CD4-positive, alpha-beta T cell treated with Interleukin-4 for 4 hours (primary cell): ENCODE results near the gene ANO2.
"Not testable (repeated sequence)": the region's sequence is repeated elsewhere in the genome, so short reads cannot be mapped to it uniquely, and the experiment has no call there.

ENCODE experiments used
- DNase-seq: peaks from one replicate; pipeline ENCODE4 v3.0.0-alpha.2; 2020

The ANO2 gene

DNA sequence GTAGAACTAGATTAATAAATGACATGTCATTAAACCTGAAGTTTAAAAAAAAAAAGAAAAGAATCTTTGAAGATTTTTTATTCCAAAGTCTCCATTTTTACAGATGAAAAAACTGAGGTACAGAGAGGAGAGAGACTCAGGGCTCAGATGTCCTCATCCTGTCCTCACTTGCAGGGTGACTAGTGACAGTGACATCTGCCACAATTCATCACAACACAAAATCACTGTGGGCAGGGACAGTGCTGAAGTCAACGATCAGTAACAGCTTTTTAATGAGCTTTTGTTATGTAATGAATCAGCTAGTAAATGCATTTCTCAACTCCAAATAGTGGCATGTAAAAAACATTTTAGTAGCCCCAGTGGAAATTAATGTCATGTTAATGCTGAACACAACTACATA lies 374.6 kb downstream of the ANO2 start:
- no peak for DNase-seq

DNA sequence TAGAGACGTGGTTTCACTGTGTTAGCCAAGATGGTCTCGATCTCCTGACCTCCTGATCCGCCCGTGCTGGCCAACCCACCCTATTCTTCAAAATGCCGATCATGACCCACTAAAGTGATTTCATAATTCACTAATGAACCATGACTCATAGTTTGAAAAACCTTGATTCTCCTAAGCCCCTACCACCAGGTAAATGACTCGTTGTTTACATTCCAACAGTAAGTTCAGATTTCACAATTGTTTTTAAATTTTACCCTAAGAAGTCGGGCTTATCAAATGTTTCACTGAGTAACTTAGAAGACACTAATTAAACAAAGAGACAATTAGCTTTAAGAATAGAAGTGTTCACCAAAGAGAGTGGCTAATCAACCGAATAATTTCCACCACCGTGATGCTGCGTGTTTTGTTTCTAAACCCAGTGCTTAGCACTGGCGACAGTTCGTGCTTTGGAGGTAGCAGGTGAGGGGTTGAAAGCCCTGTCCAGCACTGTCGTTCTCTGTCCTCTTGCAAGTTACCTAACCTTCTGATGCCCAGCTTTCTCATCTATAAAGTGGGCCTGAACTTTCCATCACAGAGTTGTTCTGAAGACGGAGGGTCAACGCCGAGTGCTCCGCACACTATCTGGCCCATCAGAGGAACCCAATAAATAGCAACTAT lies 376.6 kb downstream of the ANO2 start:
- DNase-seq = no peak

DNA sequence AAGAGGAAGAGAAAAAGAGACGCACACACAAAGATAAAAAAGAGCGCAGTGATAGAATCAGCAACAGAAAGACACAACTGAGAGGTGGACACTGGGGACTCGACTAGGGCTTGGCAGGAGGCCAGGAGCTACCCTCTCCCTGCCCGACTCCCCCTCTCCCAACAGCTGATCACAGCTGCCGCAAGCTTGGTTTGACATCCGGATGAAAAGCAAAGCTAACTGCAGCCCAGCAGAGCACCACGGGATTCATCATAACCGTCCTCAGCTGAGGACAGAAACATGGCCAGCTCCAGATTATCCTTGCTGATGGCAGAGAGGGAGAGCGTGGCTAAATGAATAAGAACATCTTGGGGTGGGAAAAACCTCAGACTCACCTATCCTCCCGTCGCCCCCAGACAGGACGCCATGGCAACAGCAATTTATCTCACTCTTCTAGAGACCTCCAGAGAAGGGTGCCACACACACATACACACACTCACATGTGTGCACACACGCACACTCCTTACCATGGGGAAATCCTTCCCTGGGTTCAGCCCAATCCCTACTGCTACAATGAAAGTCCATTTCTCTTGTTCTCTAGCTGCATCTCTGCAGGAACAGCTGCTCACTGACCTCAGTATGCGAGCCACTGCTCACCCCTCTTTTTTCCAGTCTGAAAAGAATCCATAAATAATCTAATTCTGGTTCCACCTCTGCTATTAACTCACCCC lies 377.9 kb downstream of the ANO2 start:
- DNase-seq = no peak

DNA sequence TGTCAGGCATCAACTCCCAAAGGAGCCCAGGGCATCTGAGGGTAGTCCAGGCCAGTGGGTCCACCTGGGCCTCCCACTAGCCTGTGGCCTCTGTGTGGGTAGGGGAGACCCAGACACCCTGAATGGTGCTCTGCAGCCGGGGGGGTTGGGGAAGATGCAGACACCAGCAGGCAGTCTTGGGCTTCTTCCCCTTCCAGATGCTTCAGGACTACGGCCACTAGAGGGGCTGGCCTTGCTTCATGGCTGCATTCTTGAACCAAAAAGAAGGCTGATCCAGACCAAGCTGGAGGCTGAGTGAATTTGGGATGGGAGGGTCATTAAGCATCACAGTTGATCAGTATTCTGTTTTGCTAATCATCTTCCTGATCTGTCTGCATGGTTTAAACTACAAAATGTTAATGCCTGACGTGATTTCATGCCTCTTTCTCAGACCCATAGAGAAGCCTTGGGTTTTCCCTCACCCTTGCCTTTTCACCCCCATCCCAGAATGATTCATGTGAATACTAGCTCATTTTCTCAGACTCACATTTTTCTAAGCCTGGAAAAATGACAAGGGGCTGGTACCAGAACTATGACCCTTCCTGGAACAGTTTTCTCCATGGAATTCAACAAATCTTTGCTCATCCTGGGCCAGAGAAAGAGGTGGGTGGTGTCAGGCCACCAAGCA lies 379.0 kb downstream of the ANO2 start:
- no peak for DNase-seq

DNA sequence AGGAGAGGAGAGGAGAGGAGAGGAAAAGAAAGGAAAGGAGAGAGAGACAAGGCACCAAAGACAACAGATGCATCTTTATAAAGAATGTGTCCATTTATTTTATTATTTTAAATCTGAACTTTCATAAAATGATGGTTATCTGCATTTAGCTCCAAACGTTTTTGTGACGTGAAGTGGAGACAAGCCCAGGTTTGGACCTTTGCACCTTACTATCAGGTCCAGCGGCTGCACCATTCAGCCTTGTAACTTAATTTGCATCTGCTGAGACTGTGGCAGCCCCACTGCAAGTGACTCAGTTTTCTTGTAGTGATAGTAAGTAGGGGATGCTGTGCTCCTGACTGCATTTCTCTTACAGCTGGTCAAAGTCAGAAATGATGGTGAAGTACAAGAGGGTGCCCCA lies 382.5 kb downstream of the ANO2 start:
- no peak for DNase-seq

DNA sequence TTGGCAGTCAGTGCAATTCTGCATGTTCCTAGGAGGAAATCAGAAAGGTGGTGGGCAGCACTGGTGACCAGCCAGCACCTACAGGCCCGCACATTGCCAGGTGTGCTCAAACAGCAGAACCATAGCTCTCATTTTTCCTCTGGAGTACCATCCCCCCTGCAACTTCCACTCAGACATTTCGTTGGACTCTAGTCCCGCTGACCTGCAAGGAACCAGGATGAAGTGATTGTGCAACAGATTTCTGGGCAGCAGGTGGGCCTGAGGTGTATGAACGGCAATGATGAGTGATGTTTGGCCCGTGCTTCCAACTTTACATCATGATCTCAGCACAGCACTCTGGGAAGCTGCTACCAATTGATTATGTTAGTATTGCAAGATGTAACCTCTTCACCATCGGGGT lies 383.2 kb downstream of the ANO2 start:
- DNase-seq = no peak

DNA sequence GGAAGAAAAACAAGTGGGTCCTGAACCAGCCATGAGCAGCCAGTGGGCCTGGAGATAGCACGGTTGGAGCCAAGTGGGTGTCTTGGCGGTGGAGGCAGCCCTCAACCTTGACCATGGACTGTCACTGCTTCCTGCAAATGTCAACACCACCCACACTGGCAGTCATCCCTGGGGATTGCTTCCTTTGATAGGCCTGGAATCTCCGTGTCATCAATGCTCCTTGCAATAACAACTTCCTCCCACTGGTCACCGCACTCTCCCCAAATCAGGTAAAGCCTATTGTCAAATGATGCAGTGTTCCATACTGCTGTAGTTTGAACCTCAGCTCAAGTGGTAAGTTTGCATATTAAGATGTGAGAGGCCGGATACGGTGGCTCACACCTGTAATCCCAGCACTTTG lies 384.0 kb downstream of the ANO2 start:
- no peak for DNase-seq

DNA sequence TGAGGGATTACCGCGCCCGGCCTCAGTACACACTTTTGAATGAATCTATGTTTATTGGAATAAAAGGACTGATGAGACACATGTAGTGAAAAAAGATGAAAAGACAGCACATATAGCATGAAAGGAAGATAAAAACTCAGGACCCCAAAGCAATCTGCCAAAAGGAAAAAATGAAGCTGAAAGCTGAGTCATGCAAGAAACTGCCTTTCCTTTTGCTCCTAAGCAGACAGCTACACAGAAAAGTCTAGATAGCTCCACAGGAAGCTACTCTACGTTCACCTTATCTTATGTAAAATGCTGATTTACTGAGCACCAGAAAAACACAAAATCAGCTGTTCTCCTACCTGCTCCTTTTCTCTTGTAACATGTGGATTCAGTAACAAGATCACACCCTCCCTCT lies 384.8 kb downstream of the ANO2 start:
- DNase-seq = no peak

DNA sequence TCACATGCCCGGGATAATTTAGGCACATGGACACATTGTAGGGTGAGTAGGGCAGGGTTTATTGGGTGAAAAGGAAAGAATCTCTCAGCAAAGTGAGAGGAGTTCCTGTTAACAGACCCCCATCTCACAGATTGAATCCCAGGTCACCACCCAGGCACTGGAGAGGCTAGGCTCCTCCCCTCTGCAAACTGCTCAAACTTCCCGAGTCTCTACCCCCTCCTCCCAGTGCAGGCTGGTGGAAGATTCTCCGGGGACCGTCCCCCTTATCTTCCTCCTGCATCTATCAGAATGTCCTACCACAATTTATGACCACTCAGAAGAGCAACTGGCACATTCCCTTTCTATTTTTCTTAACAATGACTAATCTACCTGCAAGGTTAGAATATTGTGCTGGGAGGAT lies 387.2 kb downstream of the ANO2 start:
- no peak for DNase-seq

DNA sequence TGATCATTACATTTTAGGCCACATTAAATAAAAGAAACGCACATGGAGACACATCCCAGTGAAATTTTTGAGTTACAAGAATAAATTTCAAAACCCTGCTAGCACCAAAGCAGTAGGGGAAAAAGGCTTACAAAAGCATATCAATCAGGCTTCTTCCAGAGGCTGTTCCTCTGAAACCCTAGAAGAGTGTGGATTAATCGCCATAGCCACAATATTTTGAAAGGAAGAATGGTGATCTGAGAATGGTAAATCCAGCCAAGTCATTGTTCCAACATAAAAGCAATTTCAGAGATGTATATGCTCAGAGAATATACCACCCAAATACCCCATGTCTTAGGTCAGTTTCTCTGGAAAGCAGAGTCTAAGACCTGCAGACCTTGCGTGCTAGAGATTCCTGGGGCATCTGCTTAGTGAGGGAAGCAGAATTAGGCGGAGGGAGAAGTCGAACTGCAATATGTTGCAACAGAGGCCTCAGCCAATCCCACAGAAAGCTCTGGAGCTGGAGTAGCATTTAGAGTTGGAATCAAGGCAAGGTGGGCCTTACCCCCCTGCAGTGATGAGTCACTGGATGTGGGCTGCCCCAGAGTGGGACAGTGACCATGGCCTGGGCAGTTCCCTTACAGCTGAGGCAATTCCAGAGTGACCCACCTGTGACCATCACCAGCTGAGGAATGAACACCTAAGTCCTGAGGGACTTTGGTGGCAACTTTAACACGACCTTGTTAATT lies 387.9 kb downstream of the ANO2 start:
- DNase-seq = no peak

DNA sequence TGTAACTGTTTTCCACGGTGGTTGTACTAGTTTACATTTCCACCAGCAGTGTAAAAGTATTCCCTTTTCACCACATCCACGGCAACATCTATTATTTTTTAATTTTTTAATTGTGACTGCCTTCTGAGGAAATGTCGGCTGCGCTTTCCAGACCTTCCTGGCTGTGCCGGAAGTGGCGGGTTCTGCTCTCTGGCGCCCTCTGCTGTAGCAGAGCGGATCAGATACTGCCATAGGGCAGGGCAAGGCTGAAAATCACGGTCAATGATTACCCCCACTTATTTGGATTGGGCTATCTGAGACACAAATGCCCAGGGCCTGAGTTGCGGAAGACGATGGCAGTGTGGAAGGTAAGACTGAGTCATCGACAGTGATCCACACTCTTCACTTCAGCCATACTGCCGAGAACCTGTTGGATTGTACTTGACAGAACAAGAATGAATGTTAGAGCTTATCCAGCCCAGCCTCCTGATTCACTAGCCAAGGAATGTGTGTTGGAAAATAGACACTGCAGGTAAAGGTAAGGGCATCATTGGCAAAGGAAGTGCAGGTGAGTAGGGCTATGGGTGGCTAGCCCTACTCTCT lies 388.9 kb downstream of the ANO2 start:
- DNase-seq = no peak

DNA sequence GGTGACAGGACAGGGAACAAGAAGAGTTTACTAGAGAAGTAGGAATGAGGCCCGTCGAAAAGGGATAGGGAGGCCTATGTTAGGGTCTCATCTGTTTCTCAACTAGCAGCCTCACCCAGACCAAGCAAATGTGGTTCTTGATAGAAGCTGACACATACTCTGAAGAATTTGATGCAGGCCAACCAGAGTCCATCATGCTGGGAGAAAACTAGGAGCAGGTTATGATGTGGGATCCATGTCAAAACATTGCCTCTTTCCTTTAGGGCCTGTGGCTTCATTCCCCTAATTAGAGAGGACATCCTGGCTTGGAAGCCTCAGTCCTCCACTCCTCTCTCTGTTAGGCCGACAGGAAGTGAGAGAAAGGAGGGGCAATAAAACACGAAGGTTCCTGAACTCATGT lies 390.3 kb downstream of the ANO2 start:
- DNase-seq = no peak

DNA sequence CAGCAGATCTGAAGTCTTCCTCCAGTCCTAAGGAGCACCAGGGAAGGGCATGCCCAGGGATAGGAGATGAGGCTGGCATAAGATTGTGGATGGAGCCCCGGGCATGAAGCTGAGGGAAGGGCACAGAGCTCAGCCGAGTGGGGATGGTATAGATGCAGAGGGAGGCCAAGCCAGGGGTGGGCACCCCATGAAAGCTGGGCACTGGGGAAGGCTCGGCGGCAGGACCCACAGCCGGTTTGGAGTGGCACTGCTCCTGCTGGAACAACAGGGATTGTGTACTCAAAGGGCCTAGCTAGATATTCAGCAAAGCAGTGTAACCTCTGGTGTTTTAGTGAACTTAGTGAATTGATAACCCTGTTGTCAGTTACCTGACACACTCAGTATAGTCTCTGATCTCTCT lies 396.0 kb downstream of the ANO2 start:
- DNase-seq = no peak

DNA sequence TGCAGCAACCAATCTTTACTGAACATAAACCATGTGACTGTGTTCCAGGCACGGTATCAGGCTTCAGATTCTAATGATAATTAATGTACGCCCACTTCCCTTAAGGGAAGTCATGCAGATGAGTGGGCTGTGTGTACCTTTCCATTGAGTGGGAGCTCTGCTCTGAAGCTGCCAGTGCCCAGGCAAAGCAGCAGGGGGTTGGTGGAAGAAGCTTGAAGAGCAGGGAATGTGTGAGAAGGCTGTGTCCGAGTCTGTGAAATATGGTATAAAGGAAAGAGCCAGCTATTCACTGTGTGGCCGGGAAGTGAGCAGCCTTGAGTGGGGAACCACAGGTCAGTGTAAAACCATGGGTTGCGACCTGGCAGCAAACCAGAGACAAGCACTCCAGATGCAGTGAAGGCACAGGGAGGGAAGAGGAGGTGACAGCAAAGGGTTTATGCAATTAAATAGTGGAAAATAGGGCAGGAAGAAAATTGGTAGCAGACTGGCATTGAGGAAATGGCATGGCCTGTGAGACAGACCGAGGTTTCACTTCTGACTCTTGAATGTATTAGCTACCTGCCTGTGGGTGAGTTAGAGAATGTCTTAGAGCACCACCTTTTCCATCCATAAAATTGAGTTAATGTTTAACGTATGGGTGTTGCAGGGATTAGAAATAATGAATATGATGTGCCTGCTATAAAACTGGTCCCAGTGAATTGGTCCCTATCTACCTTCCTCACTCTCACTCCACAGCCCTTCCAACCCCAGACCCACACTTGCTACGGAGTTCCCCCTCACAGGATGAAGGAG lies 396.7 kb downstream of the ANO2 start:
- no peak for DNase-seq

DNA sequence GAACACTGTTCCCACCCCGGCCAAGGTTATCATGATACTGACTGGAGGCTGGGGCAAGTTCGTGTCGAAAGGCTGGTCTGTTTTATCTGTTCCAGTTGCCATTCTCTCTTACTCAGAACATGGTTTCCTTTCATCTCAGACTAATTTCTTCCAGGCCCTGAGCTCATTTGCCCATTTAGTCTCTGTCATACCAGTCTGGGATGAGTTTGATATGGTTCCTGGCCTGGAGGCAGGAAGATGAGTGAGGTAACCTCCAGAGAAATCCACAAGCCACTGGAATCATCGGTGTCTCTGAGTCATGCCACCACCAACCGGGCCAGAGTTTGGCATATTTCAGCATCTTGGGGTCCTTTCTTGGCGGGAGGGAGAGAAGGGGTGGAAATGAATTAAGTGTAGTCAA lies 398.4 kb downstream of the ANO2 start:
- DNase-seq = no peak

DNA sequence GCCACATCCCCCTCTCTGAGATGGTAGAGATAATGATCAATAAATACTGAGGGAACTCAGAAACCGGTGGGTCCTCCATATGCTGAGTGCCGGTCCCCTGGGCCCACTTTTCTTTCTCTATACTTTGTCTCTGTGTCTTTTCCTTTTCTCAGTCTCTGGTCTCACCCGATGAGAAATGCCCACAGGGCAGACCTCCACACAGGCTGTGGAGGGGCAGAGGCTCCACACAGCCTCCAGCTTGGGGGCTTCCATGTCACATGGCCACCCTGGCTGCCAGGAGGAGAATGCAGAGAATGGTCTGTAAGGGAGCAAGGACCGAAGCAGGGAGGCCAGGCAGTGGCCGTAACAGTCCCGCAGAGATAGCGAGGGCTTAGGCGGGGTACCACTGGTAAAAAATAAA lies 407.3 kb downstream of the ANO2 start:
- DNase-seq = no peak

DNA sequence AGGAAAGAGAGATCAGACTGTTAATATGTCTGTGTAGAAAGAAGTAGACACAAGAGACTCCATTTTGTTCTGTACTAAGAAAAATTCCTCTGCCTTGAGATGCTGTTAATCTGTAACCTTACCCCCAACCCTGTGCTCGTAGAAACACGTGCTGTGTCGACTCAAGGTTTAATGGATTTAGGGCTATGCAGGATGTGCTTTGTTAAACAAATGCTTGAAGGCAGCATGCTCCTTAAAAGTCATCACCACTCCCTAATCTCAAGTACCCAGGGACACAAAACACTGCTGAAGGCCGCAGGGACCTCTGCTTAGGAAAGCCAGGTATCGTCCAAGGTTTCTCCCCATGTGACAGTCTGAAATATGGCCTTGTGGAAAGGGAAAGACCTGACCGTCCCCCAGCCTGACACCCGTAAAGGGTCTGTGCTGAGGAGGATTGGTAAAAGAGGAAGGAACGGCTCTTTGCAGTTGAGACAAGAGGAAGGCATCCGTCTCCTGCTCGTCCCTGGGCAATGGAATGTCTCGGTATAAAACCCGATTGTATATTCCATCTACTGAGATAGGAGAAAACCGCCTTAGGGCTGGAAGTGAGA lies 407.9 kb downstream of the ANO2 start:
- DNase-seq = not testable (repeated sequence)

DNA sequence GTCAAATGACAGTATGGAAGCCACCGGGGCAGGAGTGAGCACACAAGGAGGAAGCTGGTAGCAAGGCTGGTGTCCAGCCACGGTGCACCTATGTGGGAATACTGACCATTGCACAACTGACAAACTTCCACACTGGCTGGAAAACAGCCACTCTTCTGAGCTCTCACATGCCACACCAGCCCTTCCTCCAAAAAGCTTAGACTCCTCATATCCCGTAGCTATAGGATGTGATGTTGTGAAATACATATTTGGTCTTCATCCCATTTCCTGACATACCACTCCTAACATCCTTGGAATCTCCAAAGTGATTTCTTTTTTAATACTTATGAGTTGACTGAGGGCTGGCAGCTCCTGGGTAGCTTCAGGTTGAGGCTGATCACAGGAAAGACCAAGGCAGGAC lies 409.5 kb downstream of the ANO2 start:
- no peak for DNase-seq

DNA sequence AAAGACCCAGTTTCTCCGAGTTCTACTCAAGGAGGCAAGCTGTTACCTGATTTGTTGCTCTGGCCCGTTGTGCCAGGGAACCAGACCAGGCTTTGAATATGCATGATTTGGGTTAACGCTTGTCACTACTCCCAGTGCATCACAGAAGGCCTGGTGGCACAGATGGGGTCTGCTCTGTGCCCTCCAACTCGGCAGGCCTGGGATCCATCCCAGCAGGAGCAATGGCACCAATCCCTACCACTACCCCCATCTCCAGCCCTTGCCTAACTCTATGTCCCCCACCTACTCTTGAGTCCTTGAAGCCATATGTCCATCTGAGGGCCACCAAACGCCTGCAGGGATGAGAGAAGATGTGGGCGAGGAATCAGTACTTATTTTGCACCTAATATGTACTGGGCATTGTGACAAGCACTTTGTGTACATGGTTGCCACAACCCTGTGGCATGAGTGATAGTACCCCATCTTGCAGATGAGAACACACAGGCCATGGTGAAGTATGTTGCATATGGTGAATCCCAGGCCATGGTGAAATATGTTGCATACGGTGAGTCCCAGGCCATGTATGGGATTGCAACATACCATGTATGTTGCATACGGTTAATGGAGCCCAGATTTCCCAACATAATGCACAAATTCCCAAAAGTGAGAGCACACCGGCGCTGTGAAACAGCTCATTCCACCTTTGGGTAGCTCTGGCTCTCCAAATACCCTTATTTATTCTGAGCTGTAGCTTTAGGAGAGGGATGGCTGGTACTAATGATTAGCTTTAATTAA lies 410.4 kb downstream of the ANO2 start:
- DNase-seq = no peak

DNA sequence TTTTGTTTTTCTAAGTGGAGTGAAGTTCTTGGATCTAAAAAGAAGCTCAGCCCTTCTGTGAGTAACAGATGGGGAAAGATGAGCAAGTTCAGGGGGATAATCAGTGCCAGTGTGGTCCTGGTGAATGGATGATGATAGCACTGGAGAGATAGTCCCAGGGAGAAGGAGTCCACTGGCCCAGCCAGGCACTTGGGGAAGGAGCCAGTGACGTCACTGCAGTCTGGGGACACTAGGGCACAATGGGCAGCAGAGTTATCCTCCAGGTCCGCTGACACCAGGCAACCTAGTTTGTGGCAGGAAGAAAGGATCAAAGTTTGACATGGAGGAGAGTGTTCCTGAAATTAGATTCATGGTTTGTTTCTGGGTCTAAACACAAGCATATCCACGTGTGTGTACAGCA lies 411.7 kb downstream of the ANO2 start:
- no peak for DNase-seq

DNA sequence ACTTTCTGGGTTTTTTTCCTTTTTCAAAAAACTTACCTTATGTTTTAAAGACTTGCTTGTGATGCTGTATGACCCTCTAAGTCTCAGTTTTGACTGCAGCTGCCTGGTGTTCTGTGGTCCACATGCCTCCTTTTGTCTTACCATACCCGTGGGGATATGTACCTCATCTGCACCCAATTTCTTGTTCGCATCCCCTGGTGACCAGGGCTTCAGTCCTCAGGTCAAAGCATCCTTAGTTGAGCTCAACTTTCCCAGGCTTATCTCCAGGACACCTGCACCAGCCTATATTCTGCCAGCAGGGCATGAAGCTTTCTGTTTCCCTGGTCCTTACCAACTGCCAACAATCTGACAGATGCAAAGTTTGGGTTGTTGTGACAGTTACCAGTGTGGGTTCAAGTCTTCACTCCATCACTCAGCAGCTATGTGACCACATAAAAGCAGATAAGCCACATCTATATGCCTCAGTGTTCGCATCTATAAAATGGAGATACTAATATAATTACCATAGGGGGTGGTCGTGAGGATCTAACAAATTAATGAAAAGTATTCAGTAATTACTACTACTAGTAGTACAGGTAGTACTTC lies 419.2 kb downstream of the ANO2 start:
- DNase-seq = no peak
